Measurements from ENCODE around the gene ELL2. TPM values are rescaled to one million over a fixed set of nuclear protein-coding genes. Genes with fewer than 3 reads are reported as not detected.

ELL2 gene
- total RNA-seq, 1 donor: 302 TPM

DNA sequence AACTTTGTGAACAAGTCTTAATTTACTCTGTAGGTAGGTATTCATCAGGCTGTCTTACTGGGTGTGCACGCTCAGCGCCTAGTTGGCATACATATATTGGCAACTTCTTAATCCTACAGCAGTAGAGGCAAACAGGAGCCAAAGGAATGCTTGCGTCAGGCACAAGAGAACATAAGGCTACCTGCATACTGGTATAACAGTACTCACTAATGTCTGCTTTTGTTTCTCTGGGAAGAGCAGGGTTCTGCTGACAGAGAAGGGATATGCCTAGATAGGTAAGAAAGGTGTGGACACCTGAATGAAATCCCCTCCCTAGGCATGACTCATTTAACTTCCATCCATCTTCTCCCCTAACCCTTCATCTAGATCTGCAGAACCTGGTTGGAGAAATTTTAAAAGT lies 40.1 kb downstream of the ELL2 start:
- no peak for DNase-seq (ENCODE audit: low read depth)
- no peak overlapping the region for H3K4me3 ChIP-seq (ENCODE audit: low read depth, low read length)
- TF ChIP-seq, protein P1, sequence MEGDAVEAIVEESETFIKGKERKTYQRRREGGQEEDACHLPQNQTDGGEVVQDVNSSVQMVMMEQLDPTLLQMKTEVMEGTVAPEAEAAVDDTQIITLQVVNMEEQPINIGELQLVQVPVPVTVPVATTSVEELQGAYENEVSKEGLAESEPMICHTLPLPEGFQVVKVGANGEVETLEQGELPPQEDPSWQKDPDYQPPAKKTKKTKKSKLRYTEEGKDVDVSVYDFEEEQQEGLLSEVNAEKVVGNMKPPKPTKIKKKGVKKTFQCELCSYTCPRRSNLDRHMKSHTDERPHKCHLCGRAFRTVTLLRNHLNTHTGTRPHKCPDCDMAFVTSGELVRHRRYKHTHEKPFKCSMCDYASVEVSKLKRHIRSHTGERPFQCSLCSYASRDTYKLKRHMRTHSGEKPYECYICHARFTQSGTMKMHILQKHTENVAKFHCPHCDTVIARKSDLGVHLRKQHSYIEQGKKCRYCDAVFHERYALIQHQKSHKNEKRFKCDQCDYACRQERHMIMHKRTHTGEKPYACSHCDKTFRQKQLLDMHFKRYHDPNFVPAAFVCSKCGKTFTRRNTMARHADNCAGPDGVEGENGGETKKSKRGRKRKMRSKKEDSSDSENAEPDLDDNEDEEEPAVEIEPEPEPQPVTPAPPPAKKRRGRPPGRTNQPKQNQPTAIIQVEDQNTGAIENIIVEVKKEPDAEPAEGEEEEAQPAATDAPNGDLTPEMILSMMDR (IDR thresholded peaks at IDR 0.05; ENCODE audit: insufficient read depth, low read depth, low read length): no peak

DNA sequence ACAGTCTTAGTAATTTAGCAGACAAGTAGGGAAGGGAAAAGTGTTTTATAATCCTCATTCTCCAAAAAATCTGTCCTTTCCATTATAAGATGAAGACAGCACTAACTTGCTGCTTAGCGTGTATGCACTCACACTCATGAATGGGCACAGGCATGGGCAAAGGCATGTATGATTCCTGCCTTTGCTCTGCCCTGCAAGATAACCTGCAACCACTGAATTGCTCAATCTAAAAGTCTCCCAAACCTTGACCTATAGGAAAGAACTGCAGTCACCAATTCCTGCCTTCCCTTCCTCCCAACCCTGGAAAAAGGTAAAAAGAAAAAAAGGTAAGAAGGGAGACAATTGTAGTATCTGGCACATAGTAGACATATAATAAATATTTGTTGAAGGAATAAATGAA lies 40.8 kb downstream of the ELL2 start:
- no peak overlapping the region for H3K4me3 ChIP-seq (ENCODE audit: low read depth, low read length)
- TF ChIP-seq, protein P1 (IDR thresholded peaks at IDR 0.05; ENCODE audit: insufficient read depth, low read depth, low read length): no peak
- no peak for DNase-seq (ENCODE audit: low read depth)

DNA sequence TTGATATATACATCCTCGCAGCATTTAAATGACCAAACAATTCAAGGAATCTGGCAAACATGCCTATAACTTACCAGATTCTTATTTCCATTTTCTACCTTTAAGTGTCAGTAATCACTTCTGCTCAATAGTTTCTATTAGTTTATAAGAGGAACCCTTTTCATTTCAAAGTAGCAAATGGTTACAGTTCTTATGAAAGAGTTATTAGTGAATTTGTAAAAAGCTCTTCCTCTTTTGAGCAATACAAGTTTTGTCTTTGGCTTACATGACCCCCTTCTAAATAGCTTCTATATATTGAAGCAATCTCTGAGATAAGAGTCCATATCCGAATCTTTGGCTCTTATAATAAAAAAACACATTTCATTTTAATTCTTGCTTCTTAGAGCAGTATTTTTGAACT lies 42.0 kb downstream of the ELL2 start:
- TF ChIP-seq, protein P1 (IDR thresholded peaks at IDR 0.05; ENCODE audit: insufficient read depth, low read depth, low read length): no peak
- DNase-seq (ENCODE audit: low read depth): no peak
- no peak overlapping the region for H3K4me3 ChIP-seq (ENCODE audit: low read depth, low read length)

DNA sequence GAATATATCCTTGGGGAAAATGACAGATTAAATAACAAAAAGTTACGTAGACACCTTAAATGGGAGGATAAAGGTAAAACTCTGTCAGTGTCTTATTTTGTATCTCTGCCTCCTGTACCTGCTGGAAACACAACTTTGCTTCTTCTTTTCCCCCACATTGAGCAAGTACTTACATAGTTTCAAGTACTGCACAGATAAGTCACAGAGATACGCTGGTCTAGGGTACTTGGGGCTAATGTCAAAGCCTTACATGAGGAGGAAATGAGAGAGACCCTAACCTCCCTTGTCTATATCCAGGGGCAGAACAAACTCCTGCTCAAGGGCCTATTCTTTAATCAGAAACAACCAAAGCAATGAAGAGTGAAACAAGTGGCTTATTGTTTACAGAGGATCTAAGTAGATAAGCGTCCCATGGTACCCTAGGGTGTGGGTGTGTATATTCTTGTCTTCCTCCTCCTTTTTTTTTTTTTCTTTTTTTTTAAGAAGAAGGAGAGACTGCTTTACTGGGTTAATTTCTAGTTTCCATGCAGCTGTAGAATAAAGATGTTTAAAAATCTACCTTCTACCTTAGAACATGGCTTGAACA lies 43.1 kb downstream of the ELL2 start:
- DNase-seq (ENCODE audit: low read depth): no peak
- no peak overlapping the region for H3K4me3 ChIP-seq (ENCODE audit: low read depth, low read length)
- TF ChIP-seq, protein P1 (IDR thresholded peaks at IDR 0.05; ENCODE audit: insufficient read depth, low read depth, low read length): no peak

DNA sequence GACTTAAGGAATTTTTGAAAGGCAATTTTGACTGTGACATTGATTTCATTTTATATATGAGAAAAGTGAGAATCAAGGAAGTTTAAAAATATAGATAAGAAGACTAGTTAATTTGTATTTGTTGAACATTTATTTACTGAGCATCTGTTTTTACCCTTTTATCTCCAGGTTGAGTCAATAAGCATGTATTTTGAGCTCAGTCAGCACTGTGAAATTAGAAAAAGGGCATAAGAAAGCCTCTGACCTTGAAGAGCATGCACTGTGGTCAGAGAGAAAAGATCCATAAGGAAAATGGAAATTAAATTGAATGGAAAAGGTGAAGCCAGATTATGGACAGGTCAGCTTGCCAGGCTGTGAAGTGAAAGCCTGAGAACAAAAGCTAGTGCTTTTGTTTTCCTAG lies 44.4 kb downstream of the ELL2 start:
- TF ChIP-seq, protein P1 (IDR thresholded peaks at IDR 0.05; ENCODE audit: insufficient read depth, low read depth, low read length): no peak
- DNase-seq (ENCODE audit: low read depth): no peak
- H3K4me3 ChIP-seq (ENCODE audit: low read depth, low read length): no peak overlapping the region

DNA sequence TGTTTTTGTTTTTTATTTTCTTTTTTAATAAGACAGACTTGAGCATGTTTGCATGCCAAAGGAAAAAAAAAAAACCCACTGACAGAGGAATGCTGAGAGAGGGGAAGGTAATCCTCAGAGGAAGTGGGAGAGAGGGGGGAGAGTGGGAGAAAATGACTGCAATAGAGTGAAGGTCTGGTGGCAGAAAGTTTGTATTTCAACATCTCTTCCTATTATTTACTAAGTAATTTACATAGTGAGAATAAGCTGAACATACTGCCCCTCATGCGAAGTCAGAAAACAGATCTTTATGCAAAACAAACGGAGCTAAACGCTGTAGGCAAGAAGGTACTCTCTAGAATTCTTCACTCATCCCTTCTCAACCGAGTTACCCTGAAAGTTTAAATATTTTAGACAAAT lies 45.0 kb downstream of the ELL2 start:
- DNase-seq (ENCODE audit: low read depth): no peak
- TF ChIP-seq, protein P1 (IDR thresholded peaks at IDR 0.05; ENCODE audit: insufficient read depth, low read depth, low read length): no peak
- H3K4me3 ChIP-seq (ENCODE audit: low read depth, low read length): no peak overlapping the region
